ENCODE measurements around the gene SLC22A23.

The SLC22A23 gene

DNA sequence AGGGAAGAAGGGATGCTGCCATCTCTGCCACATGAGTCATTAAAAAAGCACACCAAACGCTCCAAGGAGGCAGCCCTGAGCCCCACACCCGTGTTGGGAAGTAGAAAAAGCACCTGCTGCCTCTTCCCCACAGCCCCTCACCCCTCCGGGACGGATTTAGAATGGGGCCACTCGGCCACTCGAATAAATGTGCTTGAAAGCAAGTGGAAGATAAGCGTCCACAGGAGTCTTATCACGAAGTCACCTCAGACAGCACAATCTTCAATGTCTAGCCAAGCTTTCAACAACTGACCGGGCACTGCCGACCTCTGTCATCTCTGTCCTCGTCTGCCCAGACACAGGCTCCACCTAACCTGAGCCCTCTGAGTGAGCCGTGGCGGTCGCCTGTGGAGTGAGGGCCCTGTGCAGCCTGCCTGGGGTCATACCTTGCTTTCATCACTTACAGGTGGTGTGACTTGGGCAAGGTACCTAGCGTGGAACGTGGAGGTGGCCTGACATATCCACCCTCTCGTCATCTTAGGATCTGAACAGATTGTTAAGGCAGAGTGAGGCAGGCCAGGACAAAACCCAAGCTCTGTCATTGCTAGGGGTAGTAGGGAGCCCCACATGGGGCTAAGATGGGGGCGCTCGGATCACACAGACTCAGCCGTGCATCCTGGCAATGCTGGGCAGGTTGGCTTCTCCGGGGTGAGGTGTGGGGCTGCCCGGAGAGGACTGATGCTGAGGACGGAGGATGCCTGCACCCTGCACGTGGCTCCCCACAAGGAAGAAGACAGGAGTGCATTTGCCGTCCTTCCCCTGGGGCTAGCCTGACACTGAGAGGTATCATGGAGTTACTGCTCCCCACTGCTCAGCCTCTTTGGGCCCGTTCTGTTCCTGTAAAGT lies 163.3 kb downstream of the SLC22A23 start:
- no peaks in the 10 kb centered on the region for H3F3A ChIP-seq (ENCODE audit: control insufficient read depth, insufficient read depth)
- TF ChIP-seq, protein P1, sequence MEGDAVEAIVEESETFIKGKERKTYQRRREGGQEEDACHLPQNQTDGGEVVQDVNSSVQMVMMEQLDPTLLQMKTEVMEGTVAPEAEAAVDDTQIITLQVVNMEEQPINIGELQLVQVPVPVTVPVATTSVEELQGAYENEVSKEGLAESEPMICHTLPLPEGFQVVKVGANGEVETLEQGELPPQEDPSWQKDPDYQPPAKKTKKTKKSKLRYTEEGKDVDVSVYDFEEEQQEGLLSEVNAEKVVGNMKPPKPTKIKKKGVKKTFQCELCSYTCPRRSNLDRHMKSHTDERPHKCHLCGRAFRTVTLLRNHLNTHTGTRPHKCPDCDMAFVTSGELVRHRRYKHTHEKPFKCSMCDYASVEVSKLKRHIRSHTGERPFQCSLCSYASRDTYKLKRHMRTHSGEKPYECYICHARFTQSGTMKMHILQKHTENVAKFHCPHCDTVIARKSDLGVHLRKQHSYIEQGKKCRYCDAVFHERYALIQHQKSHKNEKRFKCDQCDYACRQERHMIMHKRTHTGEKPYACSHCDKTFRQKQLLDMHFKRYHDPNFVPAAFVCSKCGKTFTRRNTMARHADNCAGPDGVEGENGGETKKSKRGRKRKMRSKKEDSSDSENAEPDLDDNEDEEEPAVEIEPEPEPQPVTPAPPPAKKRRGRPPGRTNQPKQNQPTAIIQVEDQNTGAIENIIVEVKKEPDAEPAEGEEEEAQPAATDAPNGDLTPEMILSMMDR (IDR thresholded peaks at IDR 0.05; ENCODE audit: low read depth, low read length, poor library complexity, severe bottlenecking), result no peak
- no peak for TF ChIP-seq EZH2phosphoT487 (IDR thresholded peaks at IDR 0.05; ENCODE audit: borderline replicate concordance, low read length)
- no peak overlapping the region for H3K4me3 ChIP-seq (ENCODE audit: low read length)
- no peaks in the 10 kb centered on the region for H4K20me1 ChIP-seq (ENCODE audit: control insufficient read depth, insufficient read depth, low read depth, low read length)
- no peak overlapping the region for H3K27ac ChIP-seq (ENCODE audit: low read depth, low read length)
- H3K27me3 ChIP-seq (ENCODE audit: control insufficient read depth, low read length), result no peaks in the 10 kb centered on the region
- H3K36me3 ChIP-seq (ENCODE audit: control insufficient read depth, low read length), result no peaks in the 10 kb centered on the region
- no peak overlapping the region for H3K4me2 ChIP-seq (ENCODE audit: low read length)
- no peaks in the 10 kb centered on the region for H3K79me2 ChIP-seq (ENCODE audit: control insufficient read depth, low read length)
- H3K9me2 ChIP-seq (replicated peaks; ENCODE audit: control insufficient read depth, low read length), result no peaks in the 10 kb centered on the region
- no peaks in the 10 kb centered on the region for H3K9me3 ChIP-seq (ENCODE audit: control insufficient read depth, insufficient read depth, low read length)
- no peaks in the 10 kb centered on the region for H3K4me1 ChIP-seq (ENCODE audit: control insufficient read depth, low read length)

DNA sequence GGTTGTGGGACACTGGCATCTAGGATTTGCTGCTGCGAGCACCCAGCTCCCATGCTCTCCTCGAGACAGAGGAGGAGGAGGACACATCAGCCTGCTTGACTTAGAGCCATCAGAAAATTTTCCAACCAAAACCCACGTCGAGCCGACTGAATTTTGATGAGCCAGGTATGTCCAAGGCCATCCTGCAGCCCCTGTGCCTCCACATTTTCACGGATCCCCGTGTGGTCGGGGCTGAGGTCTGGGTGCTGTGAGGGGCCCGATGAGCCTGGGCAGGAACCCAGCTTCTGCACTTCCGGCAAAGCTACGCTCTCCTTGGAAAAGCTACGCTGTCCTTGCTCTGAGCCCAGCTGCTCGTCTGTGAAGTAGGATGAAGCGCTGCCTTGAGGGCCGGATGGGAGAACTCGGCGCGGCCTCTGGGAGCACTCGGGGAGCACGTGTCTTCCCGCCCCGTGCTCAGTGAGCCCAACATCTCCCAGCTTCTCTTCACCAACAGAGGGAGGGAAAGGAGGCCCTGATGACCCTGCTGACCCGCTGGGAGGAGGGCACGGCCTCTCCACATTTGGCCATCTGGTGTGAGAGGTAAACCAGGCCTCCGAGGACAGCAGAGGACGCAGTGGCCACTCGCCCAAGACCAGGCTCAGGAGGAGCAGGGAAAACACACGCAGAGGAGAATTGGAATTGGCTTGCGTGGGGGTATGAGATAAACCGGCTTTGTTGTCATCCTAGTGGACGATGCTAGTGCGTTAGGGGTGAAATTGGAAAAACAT lies 164.2 kb downstream of the SLC22A23 start:
- TF ChIP-seq, protein P1 (IDR thresholded peaks at IDR 0.05; ENCODE audit: low read depth, low read length, poor library complexity, severe bottlenecking), result no peak
- no peak for TF ChIP-seq EZH2phosphoT487 (IDR thresholded peaks at IDR 0.05; ENCODE audit: borderline replicate concordance, low read length)
- Histone ChIP-seq H3F3A (ENCODE audit: control insufficient read depth, insufficient read depth) (no peaks in the 10 kb centered on the region), H3K4me1 (ENCODE audit: control insufficient read depth, low read length) (no peaks in the 10 kb centered on the region), H3K27ac (ENCODE audit: low read depth, low read length) (no peak overlapping the region), H4K20me1 (ENCODE audit: control insufficient read depth, insufficient read depth, low read depth, low read length) (no peaks in the 10 kb centered on the region), H3K36me3 (ENCODE audit: control insufficient read depth, low read length) (no peaks in the 10 kb centered on the region), H3K79me2 (ENCODE audit: control insufficient read depth, low read length) (no peaks in the 10 kb centered on the region), H3K27me3 (ENCODE audit: control insufficient read depth, low read length) (no peaks in the 10 kb centered on the region), H3K4me3 (ENCODE audit: low read length) (no peak overlapping the region), H3K4me2 (ENCODE audit: low read length) (no peak overlapping the region), H3K9me3 (ENCODE audit: control insufficient read depth, insufficient read depth, low read length) (no peaks in the 10 kb centered on the region), H3K9me2 (replicated peaks; ENCODE audit: control insufficient read depth, low read length) (no peaks in the 10 kb centered on the region)

DNA sequence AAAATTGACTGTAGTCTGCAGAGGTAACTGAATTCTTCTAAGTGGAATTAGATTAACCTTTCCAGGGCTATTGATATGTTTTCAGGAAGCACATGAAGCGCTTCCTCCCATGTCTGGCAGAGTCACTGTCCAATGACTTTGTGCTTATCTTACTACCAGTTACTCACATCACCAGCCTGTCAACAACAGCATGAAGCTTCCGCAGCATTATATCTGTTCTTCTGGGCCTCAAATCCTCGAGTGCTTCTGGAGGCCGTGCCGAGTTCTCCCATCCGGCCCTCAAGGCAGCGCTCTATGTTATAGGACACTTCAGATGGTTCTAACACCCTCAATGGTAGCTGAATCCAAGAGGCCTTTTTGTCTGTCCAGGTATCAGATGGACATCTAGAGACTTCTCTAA lies 164.9 kb downstream of the SLC22A23 start:
- H3K9me2 ChIP-seq (replicated peaks; ENCODE audit: control insufficient read depth, low read length), result no peaks in the 10 kb centered on the region
- no peak for TF ChIP-seq EZH2phosphoT487 (IDR thresholded peaks at IDR 0.05; ENCODE audit: borderline replicate concordance, low read length)
- TF ChIP-seq, protein P1 (IDR thresholded peaks at IDR 0.05; ENCODE audit: low read depth, low read length, poor library complexity, severe bottlenecking), result no peak
- H3K4me2 ChIP-seq (ENCODE audit: low read length), result no peak overlapping the region
- H3K27me3 ChIP-seq (ENCODE audit: control insufficient read depth, low read length), result no peaks in the 10 kb centered on the region
- H3K36me3 ChIP-seq (ENCODE audit: control insufficient read depth, low read length), result no peaks in the 10 kb centered on the region
- H3F3A ChIP-seq (ENCODE audit: control insufficient read depth, insufficient read depth), result no peaks in the 10 kb centered on the region
- H3K79me2 ChIP-seq (ENCODE audit: control insufficient read depth, low read length), result no peaks in the 10 kb centered on the region
- no peaks in the 10 kb centered on the region for H3K9me3 ChIP-seq (ENCODE audit: control insufficient read depth, insufficient read depth, low read length)
- H3K4me3 ChIP-seq (ENCODE audit: low read length), result no peak overlapping the region
- H3K4me1 ChIP-seq (ENCODE audit: control insufficient read depth, low read length), result no peaks in the 10 kb centered on the region
- H3K27ac ChIP-seq (ENCODE audit: low read depth, low read length), result no peak overlapping the region
- no peaks in the 10 kb centered on the region for H4K20me1 ChIP-seq (ENCODE audit: control insufficient read depth, insufficient read depth, low read depth, low read length)

Data from DOHH2 (cell line).